Fibroblast of skin of abdomen (primary cell): Measurements from ENCODE around the gene SHQ1.
"Not testable (repeated sequence)": the region's sequence is repeated elsewhere in the genome, so short reads cannot be mapped to it uniquely, and the experiment has no call there.

Experiments
- DNase-seq: peaks from one replicate; pipeline ENCODE4 v3.0.0-alpha.2; 2013

SHQ1 gene

GRCh38 chr3:72798552-72799195 is 49.6 kb downstream of the SHQ1 start:
- no peak for DNase-seq

- peak; percentile 45 for DNase-seq
Measured at GRCh38 chr3:72797773-72798543, 50.3 kb downstream of the SHQ1 start.

GRCh38 chr3:72794079-72794478 is 54.2 kb downstream of the SHQ1 start:
- DNase-seq: no peak

GRCh38 chr3:72791161-72791560 is 57.1 kb downstream of the SHQ1 start:
- no peak for DNase-seq

- no peak for DNase-seq
Measured at GRCh38 chr3:72789786-72790185, 58.5 kb downstream of the SHQ1 start.

GRCh38 chr3:72788232-72788631 is 60.0 kb downstream of the SHQ1 start:
- DNase-seq: not testable (repeated sequence)

- DNase-seq: no peak
Measured at GRCh38 chr3:72786668-72787067, 61.6 kb downstream of the SHQ1 start.

GRCh38 chr3:72784226-72784625 is 64.0 kb downstream of the SHQ1 start:
- DNase-seq: no peak

- no peak for DNase-seq
Measured at GRCh38 chr3:72782521-72782920, 65.7 kb downstream of the SHQ1 start.

- no peak for DNase-seq
Measured at GRCh38 chr3:72769758-72770540, 78.3 kb downstream of the SHQ1 start.

GRCh38 chr3:72768936-72769335 is 79.3 kb downstream of the SHQ1 start:
- no peak for DNase-seq

GRCh38 chr3:72768481-72768880 is 79.8 kb downstream of the SHQ1 start:
- DNase-seq: no peak

GRCh38 chr3:72768006-72768441 is 80.2 kb downstream of the SHQ1 start:
- DNase-seq: no peak

GRCh38 chr3:72766866-72767265 is 81.4 kb downstream of the SHQ1 start:
- no peak for DNase-seq

- DNase-seq: peak; percentile 25
Measured at GRCh38 chr3:72763751-72764440, 84.3 kb downstream of the SHQ1 start.

GRCh38 chr3:72761410-72761809 is 86.8 kb downstream of the SHQ1 start:
- DNase-seq: no peak

GRCh38 chr3:72760225-72760624 is 88.0 kb downstream of the SHQ1 start:
- DNase-seq: no peak

- peak; percentile 50 for DNase-seq
Measured at GRCh38 chr3:72756900-72757299, 91.3 kb downstream of the SHQ1 start.

GRCh38 chr3:72754582-72754981 is 93.7 kb downstream of the SHQ1 start:
- DNase-seq: no peak

GRCh38 chr3:72753495-72753894 is 94.8 kb downstream of the SHQ1 start:
- no peak for DNase-seq

- DNase-seq: no peak
Measured at GRCh38 chr3:72750405-72750965, 97.8 kb downstream of the SHQ1 start.

GRCh38 chr3:72748659-72749058 is 99.6 kb downstream of the SHQ1 start:
- no peak for DNase-seq
